Measurements from ENCODE around the gene ACO2.
A peak's percentile ranks its signal among the peaks of the same experiment; 100 is the strongest.

Gene ACO2

DNA sequence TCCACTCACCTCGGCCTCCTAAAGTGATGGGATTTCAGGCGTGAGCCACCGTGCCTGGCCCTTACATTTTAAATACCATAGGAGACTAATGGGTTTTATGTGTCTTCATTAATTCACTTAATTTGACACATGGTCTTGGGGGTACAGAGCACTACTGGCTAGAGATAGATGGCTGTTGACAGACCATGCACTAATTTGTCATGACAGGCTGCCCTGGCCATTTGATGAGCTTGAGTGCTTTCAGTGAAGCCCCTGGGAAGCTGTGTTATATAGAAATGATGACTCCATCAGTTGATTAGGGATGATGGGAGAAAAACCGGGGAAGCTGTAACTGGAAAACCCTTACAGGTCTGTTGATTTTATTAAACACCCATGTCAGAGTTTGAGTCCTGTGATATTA, 7.0 kb upstream of the ACO2 start:
- no peak overlapping the region for H3K4me3 ChIP-seq (ENCODE audit: low read depth, low read length)

GRCh38 chr22:41469218-41469851, 418 bp downstream of the ACO2 start:
- peak overlapping the region; percentile 81 for H3K4me3 ChIP-seq (ENCODE audit: low read depth, low read length)
- no peak for TF ChIP-seq CTCF (IDR thresholded peaks at IDR 0.05; ENCODE audit: borderline replicate concordance, insufficient read depth, low read depth, low read length)

More for the DNA sequence above, 7.0 kb upstream of the ACO2 start:
- TF ChIP-seq CTCF (IDR thresholded peaks at IDR 0.05; ENCODE audit: borderline replicate concordance, insufficient read depth, low read depth, low read length), result no peak

- TF ChIP-seq CTCF (IDR thresholded peaks at IDR 0.05; ENCODE audit: borderline replicate concordance, insufficient read depth, low read depth, low read length), result no peak
- no peak overlapping the region for H3K4me3 ChIP-seq (ENCODE audit: low read depth, low read length)
These were observed 2.0 kb downstream of the ACO2 start for GRCh38 chr22:41470886-41471285.

GRCh38 chr22:41471568-41471967, 2.7 kb downstream of the ACO2 start:
- no peak for TF ChIP-seq CTCF (IDR thresholded peaks at IDR 0.05; ENCODE audit: borderline replicate concordance, insufficient read depth, low read depth, low read length)
- H3K4me3 ChIP-seq (ENCODE audit: low read depth, low read length), result no peak overlapping the region

- TF ChIP-seq CTCF (IDR thresholded peaks at IDR 0.05; ENCODE audit: borderline replicate concordance, insufficient read depth, low read depth, low read length), result no peak
- no peak overlapping the region for H3K4me3 ChIP-seq (ENCODE audit: low read depth, low read length)
These were observed 6.0 kb downstream of the ACO2 start for GRCh38 chr22:41474872-41475451.

DNA sequence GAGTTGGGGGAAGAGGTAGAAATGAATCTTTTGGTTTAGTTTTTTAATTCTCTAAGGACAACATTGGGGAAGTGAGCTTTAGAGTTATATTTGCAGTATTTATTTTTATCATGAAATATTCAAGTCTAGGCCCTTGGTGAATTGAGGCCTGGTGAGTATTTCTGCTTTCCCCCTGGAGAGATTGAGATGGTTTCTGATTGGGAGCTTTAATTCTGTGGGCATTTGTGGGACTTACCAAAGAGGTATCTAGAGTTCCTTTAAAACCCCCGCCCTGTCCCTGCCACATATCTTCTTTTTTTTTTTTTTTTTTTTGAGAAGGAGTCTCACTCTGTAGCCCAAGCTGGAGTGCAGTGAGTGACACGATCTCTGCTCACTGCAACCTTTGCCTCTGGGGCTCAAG, 9.6 kb downstream of the ACO2 start:
- no peak for TF ChIP-seq CTCF (IDR thresholded peaks at IDR 0.05; ENCODE audit: borderline replicate concordance, insufficient read depth, low read depth, low read length)
- no peak overlapping the region for H3K4me3 ChIP-seq (ENCODE audit: low read depth, low read length)

DNA sequence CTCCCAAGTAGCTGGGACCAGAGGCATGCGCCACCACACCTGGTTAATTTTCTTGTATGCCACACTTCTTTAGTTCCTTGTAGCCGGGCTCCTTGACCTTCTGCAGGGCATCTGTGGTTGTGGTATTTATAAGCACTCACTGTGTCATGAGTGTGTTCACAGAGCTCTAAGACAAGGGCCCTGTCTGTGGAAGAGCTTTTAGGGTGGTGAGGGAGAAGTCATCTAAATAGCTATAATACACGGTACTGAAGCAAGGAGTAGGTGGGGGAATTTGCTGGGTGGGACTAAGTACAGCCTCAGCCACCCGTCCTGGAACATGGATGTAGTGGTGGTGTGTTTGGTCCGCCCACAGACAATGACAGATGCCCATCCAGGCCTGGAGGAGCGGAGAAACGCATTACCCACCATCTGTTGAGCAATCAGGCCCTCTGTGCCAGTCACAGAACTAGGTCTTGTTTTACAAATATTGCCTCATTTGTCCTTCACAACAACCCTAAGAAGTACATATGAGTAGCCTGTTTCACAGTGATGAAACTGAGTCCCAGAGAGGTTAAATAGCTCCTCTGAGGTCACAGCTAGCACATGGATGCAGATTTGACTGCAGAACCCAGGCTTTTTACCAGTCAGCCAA, 10.1 kb downstream of the ACO2 start:
- no peak for TF ChIP-seq CTCF (IDR thresholded peaks at IDR 0.05; ENCODE audit: borderline replicate concordance, insufficient read depth, low read depth, low read length)
- H3K4me3 ChIP-seq (ENCODE audit: low read depth, low read length), result no peak overlapping the region

Measured in GM12875 (cell line).